Measurements from ENCODE around the gene OR10H4. TPM values are rescaled to one million over a fixed set of nuclear protein-coding genes. Genes with fewer than 3 reads are reported as not detected.

Gene OR10H4
- total RNA-seq, 1 donor from 2014 or later, result not detected

DNA sequence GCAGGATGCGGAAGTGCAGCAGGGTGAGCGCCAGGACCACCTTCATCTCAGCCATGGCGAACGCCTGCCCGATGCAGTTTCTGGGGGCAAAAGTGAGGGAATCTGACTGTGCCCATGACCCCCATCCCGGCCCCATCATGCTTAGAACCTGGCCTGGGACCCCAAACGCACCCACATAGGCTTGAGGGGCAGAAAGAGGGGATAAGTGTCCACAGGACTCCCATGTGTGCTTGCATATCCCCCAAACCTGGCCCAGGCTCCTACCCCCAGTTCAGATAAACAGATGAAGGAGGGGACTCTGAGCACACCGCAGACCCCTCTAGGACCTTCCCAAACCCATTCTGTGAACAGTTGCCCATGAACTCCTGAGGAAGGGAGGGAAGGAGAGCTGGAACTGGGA is 35.0 kb upstream of the OR10H4 start:
- Mint-ChIP-seq H3K4me1 (ENCODE audit: low read depth, unreplicated experiment) (no peaks in the 10 kb centered on the region), H3K27ac (ENCODE audit: unreplicated experiment) (no peak overlapping the region), H3K4me3 (ENCODE audit: unreplicated experiment) (no peak overlapping the region), H3K27me3 (ENCODE audit: low read depth, unreplicated experiment) (no peaks in the 10 kb centered on the region), H3K9me3 (ENCODE audit: unreplicated experiment) (peaks cover 9% of the 10 kb centered on the region), H3K36me3 (ENCODE audit: low read depth, unreplicated experiment) (no peaks in the 10 kb centered on the region)
- H3K9ac ChIP-seq (ENCODE audit: low read length), result no peak overlapping the region
- no peaks in the 10 kb centered on the region for H4K20me1 ChIP-seq (ENCODE audit: insufficient read depth, low read length)
- H3K79me2 ChIP-seq (ENCODE audit: insufficient read depth, low read length), result no peaks in the 10 kb centered on the region
- H3K27ac ChIP-seq (ENCODE audit: low read depth, low read length), result no peak overlapping the region
- H3K4me2 ChIP-seq (ENCODE audit: low read length), result no peak overlapping the region
- H3K27me3 ChIP-seq (ENCODE audit: insufficient read depth, low read length), result no peaks in the 10 kb centered on the region
- DNase-seq (ENCODE audit: low read depth) (no peak), FAIRE-seq (no peak)
- TF ChIP-seq EZH2 (IDR thresholded peaks at IDR 0.05; ENCODE audit: insufficient read depth, low read length), result no peak
- TF ChIP-seq, protein P1, sequence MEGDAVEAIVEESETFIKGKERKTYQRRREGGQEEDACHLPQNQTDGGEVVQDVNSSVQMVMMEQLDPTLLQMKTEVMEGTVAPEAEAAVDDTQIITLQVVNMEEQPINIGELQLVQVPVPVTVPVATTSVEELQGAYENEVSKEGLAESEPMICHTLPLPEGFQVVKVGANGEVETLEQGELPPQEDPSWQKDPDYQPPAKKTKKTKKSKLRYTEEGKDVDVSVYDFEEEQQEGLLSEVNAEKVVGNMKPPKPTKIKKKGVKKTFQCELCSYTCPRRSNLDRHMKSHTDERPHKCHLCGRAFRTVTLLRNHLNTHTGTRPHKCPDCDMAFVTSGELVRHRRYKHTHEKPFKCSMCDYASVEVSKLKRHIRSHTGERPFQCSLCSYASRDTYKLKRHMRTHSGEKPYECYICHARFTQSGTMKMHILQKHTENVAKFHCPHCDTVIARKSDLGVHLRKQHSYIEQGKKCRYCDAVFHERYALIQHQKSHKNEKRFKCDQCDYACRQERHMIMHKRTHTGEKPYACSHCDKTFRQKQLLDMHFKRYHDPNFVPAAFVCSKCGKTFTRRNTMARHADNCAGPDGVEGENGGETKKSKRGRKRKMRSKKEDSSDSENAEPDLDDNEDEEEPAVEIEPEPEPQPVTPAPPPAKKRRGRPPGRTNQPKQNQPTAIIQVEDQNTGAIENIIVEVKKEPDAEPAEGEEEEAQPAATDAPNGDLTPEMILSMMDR (IDR thresholded peaks at IDR 0.05; ENCODE audit: insufficient read depth, low read depth, low read length), result no peak
- no peak overlapping the region for H2AFZ ChIP-seq (ENCODE audit: low read depth, low read length)
- H3K4me1 ChIP-seq (ENCODE audit: insufficient read depth, low read length), result no peaks in the 10 kb centered on the region
- no peak overlapping the region for H3K4me3 ChIP-seq (ENCODE audit: insufficient read depth, low read depth, low read length)
- H3K9me3 ChIP-seq (ENCODE audit: insufficient read depth, low read depth, low read length), result peaks cover 2% of the 10 kb centered on the region
- no peaks in the 10 kb centered on the region for H3K36me3 ChIP-seq (ENCODE audit: insufficient read depth, low read length)

DNA sequence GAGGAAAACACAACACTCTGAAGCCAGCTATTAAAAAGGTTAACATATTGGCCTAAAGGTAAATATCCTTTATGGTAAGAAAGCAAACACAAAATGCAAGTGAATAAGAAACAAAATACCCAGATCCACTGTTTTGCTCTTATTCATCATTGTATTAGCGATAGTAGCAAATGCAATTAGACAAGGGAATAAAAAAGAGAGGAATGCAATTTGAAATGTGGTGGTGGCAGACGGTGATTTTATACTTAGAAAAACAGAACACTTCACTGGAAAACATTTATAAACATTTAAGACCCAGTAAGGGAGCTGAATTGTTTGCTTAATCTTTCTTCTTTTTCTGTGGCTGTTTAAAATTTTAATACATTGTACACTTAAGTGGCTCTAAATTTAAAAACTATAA is 33.7 kb upstream of the OR10H4 start:
- no peaks in the 10 kb centered on the region for H3K27me3 Mint-ChIP-seq (ENCODE audit: low read depth, unreplicated experiment)
- Histone ChIP-seq H3K9ac (ENCODE audit: low read length) (no peak overlapping the region), H3K36me3 (ENCODE audit: insufficient read depth, low read length) (no peaks in the 10 kb centered on the region), H4K20me1 (ENCODE audit: insufficient read depth, low read length) (no peaks in the 10 kb centered on the region), H3K9me3 (ENCODE audit: insufficient read depth, low read depth, low read length) (peaks cover 2% of the 10 kb centered on the region), H2AFZ (ENCODE audit: low read depth, low read length) (no peak overlapping the region), H3K79me2 (ENCODE audit: insufficient read depth, low read length) (no peaks in the 10 kb centered on the region), H3K27me3 (ENCODE audit: insufficient read depth, low read length) (no peaks in the 10 kb centered on the region), H3K4me3 (ENCODE audit: insufficient read depth, low read depth, low read length) (no peak overlapping the region), H3K27ac (ENCODE audit: low read depth, low read length) (no peak overlapping the region), H3K4me2 (ENCODE audit: low read length) (no peak overlapping the region), H3K4me1 (ENCODE audit: insufficient read depth, low read length) (no peaks in the 10 kb centered on the region)
- TF ChIP-seq, protein P1 (IDR thresholded peaks at IDR 0.05; ENCODE audit: insufficient read depth, low read depth, low read length), result no peak
- TF ChIP-seq EZH2 (IDR thresholded peaks at IDR 0.05; ENCODE audit: insufficient read depth, low read length), result no peak
- no peak for FAIRE-seq
- H3K36me3 Mint-ChIP-seq (ENCODE audit: low read depth, unreplicated experiment), result no peaks in the 10 kb centered on the region
- DNase-seq (ENCODE audit: low read depth), result no peak
- no peaks in the 10 kb centered on the region for H3K4me1 Mint-ChIP-seq (ENCODE audit: low read depth, unreplicated experiment)
- no peak overlapping the region for H3K4me3 Mint-ChIP-seq (ENCODE audit: unreplicated experiment)
- peaks cover 9% of the 10 kb centered on the region for H3K9me3 Mint-ChIP-seq (ENCODE audit: unreplicated experiment)
- H3K27ac Mint-ChIP-seq (ENCODE audit: unreplicated experiment), result no peak overlapping the region

DNA sequence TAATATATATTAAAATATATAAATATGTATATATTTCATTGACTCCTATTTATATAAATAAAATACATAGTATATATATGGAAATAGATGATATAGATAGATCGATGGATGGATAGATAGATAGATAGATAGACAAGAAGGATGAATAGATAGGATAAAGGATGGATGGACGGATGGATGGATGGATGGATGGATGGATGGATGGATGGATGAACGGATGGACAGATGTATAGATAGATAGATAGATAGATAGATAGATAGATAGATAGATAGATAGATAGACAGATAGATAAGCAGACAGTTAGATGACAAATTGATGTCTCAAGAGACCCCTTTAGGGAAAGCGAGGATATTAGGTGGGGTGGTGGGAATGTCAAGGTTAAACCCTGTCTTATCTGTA is 29.6 kb upstream of the OR10H4 start:
- TF ChIP-seq, protein P1 (IDR thresholded peaks at IDR 0.05; ENCODE audit: insufficient read depth, low read depth, low read length), result no peak
- TF ChIP-seq EZH2 (IDR thresholded peaks at IDR 0.05; ENCODE audit: insufficient read depth, low read length), result no peak
- Histone ChIP-seq H3K4me2 (ENCODE audit: low read length) (no peak overlapping the region), H3K27ac (ENCODE audit: low read depth, low read length) (no peak overlapping the region), H3K27me3 (ENCODE audit: insufficient read depth, low read length) (no peaks in the 10 kb centered on the region), H3K79me2 (ENCODE audit: insufficient read depth, low read length) (no peaks in the 10 kb centered on the region), H2AFZ (ENCODE audit: low read depth, low read length) (no peak overlapping the region), H3K9me3 (ENCODE audit: insufficient read depth, low read depth, low read length) (peaks cover 2% of the 10 kb centered on the region), H3K36me3 (ENCODE audit: insufficient read depth, low read length) (no peaks in the 10 kb centered on the region), H3K9ac (ENCODE audit: low read length) (no peak overlapping the region), H3K4me3 (ENCODE audit: insufficient read depth, low read depth, low read length) (no peak overlapping the region), H3K4me1 (ENCODE audit: insufficient read depth, low read length) (no peaks in the 10 kb centered on the region), H4K20me1 (ENCODE audit: insufficient read depth, low read length) (no peaks in the 10 kb centered on the region)
- Mint-ChIP-seq H3K4me1 (ENCODE audit: low read depth, unreplicated experiment) (no peaks in the 10 kb centered on the region), H3K9me3 (ENCODE audit: unreplicated experiment) (peaks cover 10% of the 10 kb centered on the region), H3K36me3 (ENCODE audit: low read depth, unreplicated experiment) (no peaks in the 10 kb centered on the region), H3K27ac (ENCODE audit: unreplicated experiment) (no peak overlapping the region), H3K27me3 (ENCODE audit: low read depth, unreplicated experiment) (no peaks in the 10 kb centered on the region), H3K4me3 (ENCODE audit: unreplicated experiment) (no peak overlapping the region)
- DNase-seq (ENCODE audit: low read depth) (no peak), FAIRE-seq (no peak)

All from astrocyte (in vitro differentiated cells and primary cell).